Fibroblast of mammary gland (primary cell): ENCODE measurements around the gene COMMD8.

Experiments used
- DNase-seq: peaks from one replicate; pipeline ENCODE4 v3.0.0-alpha.2; 2010; ENCODE audit warnings: low read depth
- H3K4me3 ChIP-seq: 2 replicates; pipeline ENCODE4 v1.5.1; 2011; ENCODE audit warnings: low read depth, mild to moderate bottlenecking, low read length, moderate library complexity; ENCODE audit not compliant: control insufficient read depth
- CTCF ChIP-seq: conservative IDR thresholded peaks from 2 replicates; pipeline ENCODE4 v1.5.1; 2011; ENCODE audit warnings: low read depth, low read length, inconsistent platforms; ENCODE audit not compliant: control insufficient read depth, insufficient read depth

Gene COMMD8

GRCh38 chr4:47406408-47406807 lies 57.1 kb downstream of the COMMD8 start:
- DNase-seq = no peak
- no peak for TF ChIP-seq CTCF
- H3K4me3 ChIP-seq = no peak overlapping the region
